GM19372 (cell line): ENCODE measurements around the gene PLEKHG3.

ENCODE experiments used
- ATAC-seq: cut with Tn5 transposase; IDR thresholded peaks from one replicate; pipeline ENCODE4 v1.9.1; 2021; ENCODE audit warnings: mild to moderate bottlenecking, low read depth, moderate library complexity; ENCODE audit not compliant: unreplicated experiment

Gene PLEKHG3

DNA sequence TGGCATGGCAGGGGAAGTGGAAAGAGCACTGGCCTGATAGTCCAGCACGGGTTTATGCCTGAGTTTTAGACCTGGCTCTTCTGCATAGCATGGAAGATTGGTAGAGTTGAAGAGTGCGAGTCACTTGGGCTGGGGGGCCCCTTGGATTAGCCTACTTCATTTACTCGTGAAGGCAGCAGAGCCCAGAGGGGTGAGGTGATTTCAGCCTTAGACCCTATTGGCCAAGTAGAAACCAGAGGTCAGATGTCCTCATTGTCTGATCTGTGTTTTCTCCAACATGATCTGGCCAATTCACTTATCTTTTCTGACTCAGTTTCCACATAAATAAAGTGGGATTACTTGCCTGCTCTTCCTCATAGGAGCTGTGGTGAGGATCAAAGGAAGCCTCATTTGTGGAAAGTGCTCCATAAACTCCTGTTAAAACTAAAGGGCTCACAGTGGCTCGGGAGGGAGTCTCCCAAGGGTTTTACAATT is 1.9 kb downstream of the PLEKHG3 start:
- ATAC-seq: no peak

DNA sequence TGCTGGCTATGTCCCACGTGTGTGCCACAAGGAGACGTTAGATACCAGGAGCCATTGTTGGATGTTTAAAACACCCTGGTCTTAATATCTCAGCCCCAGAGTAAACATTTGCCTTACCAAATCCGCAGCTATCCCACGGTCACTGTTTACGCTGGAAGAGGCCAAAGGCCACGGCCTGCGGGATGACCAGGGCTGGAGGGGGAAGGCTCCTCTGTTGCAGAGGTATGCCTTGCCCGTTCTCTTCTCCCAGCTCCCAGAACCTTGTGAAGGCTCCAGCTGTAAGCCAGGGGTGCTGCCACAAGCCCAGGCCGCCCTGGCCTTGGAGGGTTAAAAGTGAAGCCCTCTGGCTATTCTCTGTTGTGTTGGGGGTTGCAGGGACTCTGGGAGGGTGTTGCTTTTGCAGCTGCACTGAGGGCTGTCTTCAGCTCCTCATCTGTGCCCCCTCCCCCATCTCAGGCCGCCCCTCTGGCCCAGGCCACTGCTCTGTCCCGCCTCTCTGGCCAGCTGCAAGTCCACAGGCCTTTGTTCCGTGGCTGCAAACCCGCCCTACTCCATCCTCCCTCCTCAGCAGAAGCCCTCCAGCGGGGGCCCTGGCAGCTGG is 2.5 kb downstream of the PLEKHG3 start:
- no peak for ATAC-seq

GRCh38 chr14:64707661-64708060 is 3.4 kb downstream of the PLEKHG3 start:
- no peak for ATAC-seq

GRCh38 chr14:64708148-64709004 is 4.2 kb downstream of the PLEKHG3 start:
- ATAC-seq: no peak

GRCh38 chr14:64709126-64709525 is 4.9 kb downstream of the PLEKHG3 start:
- no peak for ATAC-seq

GRCh38 chr14:64711039-64711438 is 6.8 kb downstream of the PLEKHG3 start:
- no peak for ATAC-seq

DNA sequence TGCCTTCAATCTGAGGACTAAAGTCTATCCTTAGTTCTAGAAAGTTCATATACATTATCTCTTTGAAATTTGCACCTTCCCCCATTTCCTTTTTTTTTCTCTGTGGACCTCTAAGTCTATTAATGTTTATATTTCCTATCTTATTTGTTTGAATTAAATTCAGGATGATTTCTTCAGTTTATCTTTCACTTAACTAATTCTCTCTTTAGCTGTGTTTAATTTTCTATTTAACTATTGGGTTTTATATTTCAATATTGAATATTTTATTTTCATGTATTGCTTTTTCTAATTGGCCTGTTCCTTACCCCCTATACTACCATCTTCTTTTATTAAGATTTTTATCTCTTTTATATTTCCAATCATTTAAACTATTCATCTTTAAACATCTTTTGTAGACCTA is 9.5 kb downstream of the PLEKHG3 start:
- no peak for ATAC-seq

DNA sequence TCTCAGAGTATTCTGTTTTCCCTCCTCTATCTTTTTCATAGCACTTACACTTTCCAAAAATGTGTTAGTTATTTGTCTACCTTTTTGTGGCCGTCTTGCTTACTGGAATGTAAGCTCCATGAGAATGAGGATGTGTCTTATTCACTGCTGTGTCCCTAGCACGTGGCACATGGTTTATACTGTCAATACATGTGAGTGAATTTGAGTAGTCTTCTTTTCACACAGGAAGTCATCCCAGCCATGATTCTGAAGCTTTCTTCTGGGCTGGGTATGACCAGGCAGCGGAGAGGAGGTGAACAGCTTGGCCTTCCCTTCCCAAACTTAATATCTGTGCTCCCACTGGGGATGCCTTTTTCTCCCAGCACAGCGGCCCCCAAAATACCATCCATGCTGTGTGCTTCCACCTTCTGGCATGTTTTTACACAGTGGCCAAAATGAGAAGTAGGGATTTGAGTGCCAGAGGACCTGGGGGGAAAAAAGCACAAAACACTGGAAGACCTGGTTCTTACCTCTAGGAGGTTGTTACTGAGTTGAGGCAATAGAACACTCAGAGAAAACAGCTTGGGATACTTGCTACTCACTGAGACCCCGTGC is 10.3 kb downstream of the PLEKHG3 start:
- no peak for ATAC-seq

DNA sequence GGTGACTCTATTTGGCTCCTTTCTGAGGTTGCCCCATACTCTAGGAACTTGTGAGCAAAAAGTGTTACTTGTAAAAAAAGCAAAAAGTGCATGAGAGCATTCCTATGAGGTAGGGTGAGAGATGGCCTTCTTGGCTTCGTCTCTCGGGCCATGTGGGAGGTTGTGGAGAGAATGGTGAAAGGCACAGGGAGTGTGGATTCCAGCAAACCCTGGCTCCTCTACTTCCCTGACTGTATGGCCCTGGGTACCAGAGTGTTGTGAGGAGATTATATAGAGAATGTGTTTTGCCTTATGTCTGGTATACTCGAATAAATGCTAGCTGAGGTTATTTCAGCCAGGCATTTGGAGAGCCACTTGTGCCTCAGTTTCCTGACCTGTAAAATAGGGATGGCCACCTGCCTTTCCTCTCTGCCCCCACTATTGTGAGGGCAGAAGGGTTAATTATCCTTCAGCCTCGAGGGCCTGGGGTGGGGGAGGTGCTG is 11.0 kb downstream of the PLEKHG3 start:
- ATAC-seq: no peak

DNA sequence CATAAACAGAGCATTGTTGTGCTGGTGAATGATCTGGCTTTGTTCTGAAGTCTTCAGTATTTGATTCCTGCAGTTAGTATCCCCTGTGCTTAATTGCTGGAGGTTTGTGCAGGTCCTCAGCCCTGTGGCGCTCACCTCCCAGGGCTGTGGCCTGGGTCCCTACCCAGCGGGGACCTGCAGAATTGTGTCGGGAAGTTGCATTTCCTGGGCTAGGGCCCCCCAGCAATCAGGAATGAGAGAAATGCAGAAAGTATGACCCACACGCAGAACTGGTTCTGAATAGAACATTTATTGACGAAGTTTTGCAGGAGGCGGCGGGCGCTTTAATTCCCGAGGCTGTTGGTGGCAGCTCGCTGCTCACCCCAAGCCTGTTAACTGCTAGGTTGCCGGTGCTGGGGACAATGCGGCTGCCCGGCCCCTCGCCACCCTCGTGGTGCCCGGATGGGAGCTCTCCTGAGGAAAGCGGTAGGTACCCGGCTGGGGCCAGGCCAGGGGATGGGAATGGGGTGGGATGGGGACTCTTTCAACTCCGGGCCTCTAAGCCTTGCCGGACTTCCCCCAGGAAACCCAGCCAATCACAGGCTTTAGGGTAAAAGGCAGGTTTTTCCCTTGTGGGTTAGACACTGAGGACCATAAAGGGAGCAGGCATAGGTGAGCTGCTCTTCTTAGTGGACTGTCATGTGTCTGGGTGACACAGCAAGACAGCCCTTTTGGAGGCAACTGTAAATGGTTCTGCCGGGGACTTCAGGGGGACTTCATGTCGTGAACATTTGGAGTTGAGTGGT is 11.6 kb downstream of the PLEKHG3 start:
- no peak for ATAC-seq

GRCh38 chr14:64717870-64718269 is 13.6 kb downstream of the PLEKHG3 start:
- no peak for ATAC-seq

DNA sequence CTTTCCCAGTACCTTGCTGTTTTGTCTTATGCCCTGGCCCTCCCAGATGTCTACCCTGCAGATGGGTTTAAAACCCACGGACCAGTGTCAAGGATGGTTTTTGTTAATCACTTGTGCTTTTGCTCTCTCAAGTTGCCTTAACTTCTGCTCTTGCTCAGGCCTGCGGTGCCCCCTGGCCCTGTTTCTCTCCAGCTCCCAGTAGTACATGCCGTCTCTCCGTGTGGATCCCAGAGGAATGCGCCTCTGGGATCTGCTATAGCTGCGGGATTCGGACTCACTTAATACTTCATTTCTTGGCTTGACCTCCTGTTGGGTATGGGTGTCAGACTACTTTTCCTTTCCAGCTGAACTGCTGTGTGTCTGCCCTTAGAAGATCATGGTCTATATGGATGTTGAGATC is 14.5 kb downstream of the PLEKHG3 start:
- ATAC-seq: no peak

DNA sequence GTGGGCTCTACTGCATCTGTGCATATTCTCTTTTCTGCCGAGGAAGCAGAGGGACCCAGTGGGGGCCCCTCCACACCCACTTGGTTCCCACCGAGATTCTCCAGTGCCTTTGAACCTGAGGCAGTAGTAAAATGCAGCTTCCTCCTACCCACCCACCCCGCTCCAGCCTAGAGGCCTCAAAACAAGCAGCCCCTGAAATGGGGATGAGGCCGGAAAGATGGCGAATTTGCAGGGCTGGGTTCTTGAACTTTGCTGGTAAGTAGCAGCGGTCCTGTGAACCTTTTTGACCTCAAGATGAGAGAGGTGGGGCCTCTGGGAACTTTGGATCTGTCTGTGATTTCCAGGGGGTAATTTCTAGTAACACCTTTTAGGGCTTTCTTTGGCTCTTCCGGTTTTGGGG is 15.4 kb downstream of the PLEKHG3 start:
- ATAC-seq: no peak

DNA sequence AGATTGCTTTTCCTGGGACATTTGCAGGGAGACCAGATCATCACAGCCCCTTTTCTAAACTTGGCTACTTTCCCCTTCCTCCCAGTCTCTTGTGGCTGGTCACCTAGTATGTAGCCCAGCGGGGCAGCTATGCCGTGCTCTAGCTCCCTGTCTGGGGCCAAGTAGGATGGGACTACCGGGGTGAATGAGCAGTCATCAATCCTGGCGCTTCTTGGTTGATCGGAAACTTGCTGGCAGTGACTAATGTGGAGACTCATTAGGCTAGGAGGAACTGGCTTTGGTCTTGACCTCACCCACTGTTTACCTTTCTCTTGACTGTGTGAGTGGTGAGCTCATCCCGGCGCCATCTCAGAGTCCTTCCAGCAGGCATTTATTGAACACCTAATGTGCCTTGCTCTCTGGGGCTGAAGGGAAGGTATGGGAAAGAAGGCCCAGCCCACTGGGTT is 15.9 kb downstream of the PLEKHG3 start:
- no peak for ATAC-seq

- ATAC-seq: no peak
Measured at GRCh38 chr14:64721391-64721791, 17.2 kb downstream of the PLEKHG3 start.

DNA sequence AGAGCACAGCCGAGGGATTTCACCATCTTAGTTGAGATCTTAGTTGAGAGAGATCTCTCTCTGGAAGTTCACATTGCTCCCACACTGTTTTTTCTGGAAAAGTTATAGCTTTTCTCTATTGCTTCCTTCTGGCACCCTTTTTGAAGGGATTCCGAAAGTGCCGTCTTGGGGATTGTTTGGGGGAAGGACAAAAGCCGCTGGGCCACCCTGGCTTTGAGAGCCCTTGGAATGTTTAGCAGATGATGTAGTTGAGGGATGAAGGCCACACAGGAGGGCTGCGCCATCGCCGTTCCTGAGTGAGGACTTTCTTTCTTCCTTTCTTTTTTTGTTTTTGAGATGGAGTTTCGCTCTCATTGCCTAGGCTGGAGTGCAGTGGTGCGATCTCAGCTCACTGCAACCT is 17.7 kb downstream of the PLEKHG3 start:
- no peak for ATAC-seq

- ATAC-seq: no peak
Measured at GRCh38 chr14:64722842-64723447, 18.7 kb downstream of the PLEKHG3 start.

GRCh38 chr14:64723691-64724577 is 19.7 kb downstream of the PLEKHG3 start:
- ATAC-seq: no peak

DNA sequence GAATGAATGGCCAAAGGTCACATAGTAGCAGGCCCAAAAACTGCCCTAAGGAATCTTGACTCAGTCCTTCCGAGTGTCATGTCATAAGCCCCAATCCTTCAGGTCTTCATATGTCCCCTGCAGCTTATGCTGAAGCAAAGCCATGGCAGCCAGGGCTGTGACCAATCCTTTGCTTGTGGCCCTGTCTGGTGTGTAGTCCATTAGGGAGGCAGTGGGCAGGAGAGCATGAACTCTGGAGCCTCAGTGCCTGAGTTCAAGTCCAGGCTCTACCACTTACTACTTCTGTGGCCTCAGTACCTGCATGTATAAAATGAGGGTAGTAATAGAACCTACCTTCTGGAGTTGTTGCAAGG is 20.3 kb downstream of the PLEKHG3 start:
- no peak for ATAC-seq
